K562 (cell line): Measurements from ENCODE around the gene SARS2. TPM values are rescaled to one million over a fixed set of nuclear protein-coding genes. Genes with fewer than 3 reads are reported as not detected.

Experiments
- CBFB ChIP-seq: sonication (generic); formaldehyde crosslinking; IDR thresholded peaks from 2 replicates; pipeline ENCODE4 v1.4.0; 2020; ENCODE audit warnings: mild to moderate bottlenecking, missing genetic modification reagents
- CHD1 ChIP-seq: fragments of 200-600 bp; sonication (generic); IDR thresholded peaks from one replicate; pipeline ENCODE4 v1.6.1; 2012; ENCODE audit warnings: mild to moderate bottlenecking, moderate library complexity, low read length, inconsistent platforms
- ELF4 ChIP-seq: fragments of 450-650 bp; formaldehyde crosslinking; IDR thresholded peaks from 2 replicates; pipeline ENCODE4 v1.4.0; 2022; ENCODE audit warnings: missing genetic modification characterization
- FIP1L1 ChIP-seq: fragments of 200-400 bp; formaldehyde crosslinking; IDR thresholded peaks from 2 replicates; pipeline ENCODE4 v1.6.1; 2018; ENCODE audit warnings: mild to moderate bottlenecking, low read depth, low read length; ENCODE audit not compliant: poor library complexity, severe bottlenecking
- HMGN3 ChIP-seq: IDR thresholded peaks from 2 replicates; pipeline ENCODE4 v1.6.1; 2011; ENCODE audit warnings: borderline replicate concordance, low read depth, mild to moderate bottlenecking, mixed read lengths, low read length; ENCODE audit not compliant: insufficient read length; ENCODE audit errors: extremely low read depth
- KAT8 ChIP-seq: fragments of 450-650 bp; IDR thresholded peaks from 2 replicates; pipeline ENCODE4 v1.6.1; 2016; ENCODE audit warnings: low read depth, mild to moderate bottlenecking
- KLF1 ChIP-seq: fragments of 450-650 bp; IDR thresholded peaks from 2 replicates; pipeline ENCODE4 v1.6.1; 2016; ENCODE audit warnings: missing genetic modification characterization, missing compliant biosample characterization
- KLF16 ChIP-seq: IDR thresholded peaks from 2 replicates; pipeline ENCODE4 v1.6.1; 2016; ENCODE audit warnings: antibody characterized with exemption
- MLX ChIP-seq, 2 experiments: fragments of 450-650 bp in 1 of 2; sonication (generic) in 1 of 2; formaldehyde crosslinking; conservative IDR thresholded peaks; 2 replicates each; pipeline versions ENCODE4 v1.4.0 to v1.8.1; 2020 to 2022; ENCODE audit warnings: mild to moderate bottlenecking in 1 of 2, missing genetic modification reagents in 1 of 2
- NFE2 ChIP-seq: IDR thresholded peaks from 2 replicates; pipeline ENCODE4 v1.6.1; 2014; ENCODE audit warnings: antibody characterized with exemption, low read depth
- PHB2 ChIP-seq: fragments of 450-650 bp; IDR thresholded peaks from 2 replicates; pipeline ENCODE4 v1.6.1; 2017; ENCODE audit warnings: low read depth
- POLR2G ChIP-seq: fragments of 200-400 bp; formaldehyde crosslinking; IDR thresholded peaks from 2 replicates; pipeline ENCODE4 v1.6.1; 2017; ENCODE audit warnings: low read depth, mild to moderate bottlenecking, antibody characterized with exemption, low read length, moderate library complexity
- POLR3G ChIP-seq: IDR thresholded peaks from 2 replicates; pipeline ENCODE4 v1.6.1; 2011; ENCODE audit not compliant: insufficient read length, insufficient replicate concordance; ENCODE audit errors: extremely low read depth
- SP2 ChIP-seq: IDR thresholded peaks from 2 replicates; pipeline ENCODE4 v1.6.1; 2011; ENCODE audit warnings: mild to moderate bottlenecking, low read depth, low read length, moderate library complexity; ENCODE audit not compliant: poor library complexity, severe bottlenecking; ENCODE audit errors: extremely low read depth
- YBX1 ChIP-seq: fragments of 450-650 bp; IDR thresholded peaks from 2 replicates; pipeline ENCODE4 v1.7.1; 2016; ENCODE audit warnings: mild to moderate bottlenecking
- ZC3H11A ChIP-seq: IDR thresholded peaks from 2 replicates; pipeline ENCODE4 v1.6.1; 2012; ENCODE audit warnings: low read depth, low read length, improper control_type of control experiment
- ZNF146 ChIP-seq: IDR thresholded peaks from one replicate; pipeline ENCODE4 v1.6.1; 2018; ENCODE audit warnings: missing compliant biosample characterization; ENCODE audit not compliant: unreplicated experiment
- ZNF174 ChIP-seq: fragments of 250-450 bp; sonication (Bioruptor Pico); IDR thresholded peaks from 2 replicates; pipeline ENCODE4 v1.4.0; 2020; ENCODE audit warnings: mild to moderate bottlenecking
- ZNF431 ChIP-seq: sonication (generic); formaldehyde crosslinking; IDR thresholded peaks from 2 replicates; pipeline ENCODE4 v1.8.0; 2022; ENCODE audit warnings: mild to moderate bottlenecking, missing genetic modification reagents
- ZNF778 ChIP-seq: fragments of 450-650 bp; formaldehyde crosslinking; IDR thresholded peaks from 2 replicates; pipeline ENCODE4 v1.4.0; 2020; ENCODE audit warnings: mild to moderate bottlenecking, moderate library complexity
- polyA plus RNA-seq, 8 experiments: library from polyadenylated mRNA; depleted of rRNA in 4 of 8; stranded (reverse) in 5 of 8; unstranded in 3 of 8; fragments of >200 nt; fragmentation: Nextera tagmentation in 2 of 8; fragmentation: Illumina TruSeq in 1 of 8; extraction: Ambion mirVana in 2 of 8; extraction: Trizol in 1 of 8; gene quantifications; 2 replicates each; pipeline versions ENCODE4 v1.2.1 to v1.2.3, GENCODE V29; 2011 to 2014; ENCODE audit warnings: inconsistent platforms in 1 of 8, missing spikeins in 1 of 8
- total RNA-seq, 7 experiments: library from RNA; depleted of rRNA in 6 of 7; stranded (reverse); fragments of >200 nt in 6 of 7; fragmentation: Illumina TruSeq in 2 of 7; extraction: Trizol in 2 of 7; gene quantifications; 2 replicates each; pipeline versions ENCODE4 v1.2.1 to v1.2.3, GENCODE V29; 2011 to 2021; ENCODE audit warnings: low replicate concordance in 1 of 7
- TF ChIP-seq, protein P1 (sequence below): sonication (generic); formaldehyde crosslinking; IDR thresholded peaks from 2 replicates; pipeline ENCODE4 v1.4.0; 2020; ENCODE audit warnings: mild to moderate bottlenecking, missing genetic modification reagents
- TF ChIP-seq, protein P2 (sequence below): fragments of 450-650 bp; IDR thresholded peaks from 2 replicates; pipeline ENCODE4 v1.7.0; 2016; ENCODE audit warnings: borderline replicate concordance
- TF ChIP-seq, protein P3 (sequence below), 2 experiments: fragments of 450-650 bp; conservative IDR thresholded peaks; 2 replicates each; pipeline ENCODE4 v1.6.1; 2017; ENCODE audit warnings: mild to moderate bottlenecking in 2 of 2, moderate library complexity in 2 of 2

The SARS2 gene
- total and polyA plus RNA-seq, 9 of the 15 experiments (the other 6 are each of a cell fraction or from before 2014, with no cell fraction given), result 3.1 to 59.1 (median 31.7) TPM

- TF ChIP-seq, protein P1, sequence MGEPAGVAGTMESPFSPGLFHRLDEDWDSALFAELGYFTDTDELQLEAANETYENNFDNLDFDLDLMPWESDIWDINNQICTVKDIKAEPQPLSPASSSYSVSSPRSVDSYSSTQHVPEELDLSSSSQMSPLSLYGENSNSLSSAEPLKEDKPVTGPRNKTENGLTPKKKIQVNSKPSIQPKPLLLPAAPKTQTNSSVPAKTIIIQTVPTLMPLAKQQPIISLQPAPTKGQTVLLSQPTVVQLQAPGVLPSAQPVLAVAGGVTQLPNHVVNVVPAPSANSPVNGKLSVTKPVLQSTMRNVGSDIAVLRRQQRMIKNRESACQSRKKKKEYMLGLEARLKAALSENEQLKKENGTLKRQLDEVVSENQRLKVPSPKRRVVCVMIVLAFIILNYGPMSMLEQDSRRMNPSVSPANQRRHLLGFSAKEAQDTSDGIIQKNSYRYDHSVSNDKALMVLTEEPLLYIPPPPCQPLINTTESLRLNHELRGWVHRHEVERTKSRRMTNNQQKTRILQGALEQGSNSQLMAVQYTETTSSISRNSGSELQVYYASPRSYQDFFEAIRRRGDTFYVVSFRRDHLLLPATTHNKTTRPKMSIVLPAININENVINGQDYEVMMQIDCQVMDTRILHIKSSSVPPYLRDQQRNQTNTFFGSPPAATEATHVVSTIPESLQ (CRISPR knock-in tag), result no peak
- TF ChIP-seq HMGN3, result peak; percentile 26
- TF ChIP-seq POLR2G, result peak; percentile 81
- TF ChIP-seq, protein P2, sequence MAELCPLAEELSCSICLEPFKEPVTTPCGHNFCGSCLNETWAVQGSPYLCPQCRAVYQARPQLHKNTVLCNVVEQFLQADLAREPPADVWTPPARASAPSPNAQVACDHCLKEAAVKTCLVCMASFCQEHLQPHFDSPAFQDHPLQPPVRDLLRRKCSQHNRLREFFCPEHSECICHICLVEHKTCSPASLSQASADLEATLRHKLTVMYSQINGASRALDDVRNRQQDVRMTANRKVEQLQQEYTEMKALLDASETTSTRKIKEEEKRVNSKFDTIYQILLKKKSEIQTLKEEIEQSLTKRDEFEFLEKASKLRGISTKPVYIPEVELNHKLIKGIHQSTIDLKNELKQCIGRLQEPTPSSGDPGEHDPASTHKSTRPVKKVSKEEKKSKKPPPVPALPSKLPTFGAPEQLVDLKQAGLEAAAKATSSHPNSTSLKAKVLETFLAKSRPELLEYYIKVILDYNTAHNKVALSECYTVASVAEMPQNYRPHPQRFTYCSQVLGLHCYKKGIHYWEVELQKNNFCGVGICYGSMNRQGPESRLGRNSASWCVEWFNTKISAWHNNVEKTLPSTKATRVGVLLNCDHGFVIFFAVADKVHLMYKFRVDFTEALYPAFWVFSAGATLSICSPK, result no peak
- TF ChIP-seq, protein P3, sequence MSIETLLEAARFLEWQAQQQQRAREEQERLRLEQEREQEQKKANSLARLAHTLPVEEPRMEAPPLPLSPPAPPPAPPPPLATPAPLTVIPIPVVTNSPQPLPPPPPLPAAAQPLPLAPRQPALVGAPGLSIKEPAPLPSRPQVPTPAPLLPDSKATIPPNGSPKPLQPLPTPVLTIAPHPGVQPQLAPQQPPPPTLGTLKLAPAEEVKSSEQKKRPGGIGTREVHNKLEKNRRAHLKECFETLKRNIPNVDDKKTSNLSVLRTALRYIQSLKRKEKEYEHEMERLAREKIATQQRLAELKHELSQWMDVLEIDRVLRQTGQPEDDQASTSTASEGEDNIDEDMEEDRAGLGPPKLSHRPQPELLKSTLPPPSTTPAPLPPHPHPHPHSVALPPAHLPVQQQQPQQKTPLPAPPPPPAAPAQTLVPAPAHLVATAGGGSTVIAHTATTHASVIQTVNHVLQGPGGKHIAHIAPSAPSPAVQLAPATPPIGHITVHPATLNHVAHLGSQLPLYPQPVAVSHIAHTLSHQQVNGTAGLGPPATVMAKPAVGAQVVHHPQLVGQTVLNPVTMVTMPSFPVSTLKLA (conservative IDR thresholded peaks at IDR 0.05), result peak; percentile 86 to 93
- no peak for TF ChIP-seq NFE2
- no peak for TF ChIP-seq PHB2
- no peak for TF ChIP-seq CHD1
- no peak for TF ChIP-seq POLR3G
- no peak for TF ChIP-seq KAT8
- no peak for TF ChIP-seq SP2
- no peak for TF ChIP-seq CBFB (CRISPR knock-in tag)
- TF ChIP-seq FIP1L1, result peak; percentile 62
- TF ChIP-seq ZNF146, result no peak
- TF ChIP-seq YBX1, result no peak
- TF ChIP-seq KLF1 (tag), result no peak
- TF ChIP-seq KLF16, result no peak
- TF ChIP-seq ZC3H11A, result no peak
- no peak for TF ChIP-seq ELF4 (CRISPR knock-in tag)
- TF ChIP-seq ZNF174, result no peak
- TF ChIP-seq MLX (CRISPR knock-in tag; conservative IDR thresholded peaks at IDR 0.05), result no peak
- no peak for TF ChIP-seq ZNF778 (CRISPR knock-in tag)
- TF ChIP-seq ZNF431 (CRISPR knock-in tag), result no peak
Measured at GRCh38 chr19:38975214-38975860, 44.8 kb upstream of the SARS2 start, which contains the start of gene FBXO17 (continued).
